Right lobe of liver (tissue), 6 donors: ENCODE data around the gene POLR1C. TPM values are rescaled to one million over a fixed set of nuclear protein-coding genes. Genes with fewer than 3 reads are reported as not detected.

ENCODE experiments used
- ATAC-seq, 4 donors: fragments of 200-7000 bp; cut with Tn5 transposase; one replicate each; pipeline ENCODE4 v1.9.1; 2020; ENCODE audit warnings: mild to moderate bottlenecking in 4 of 4, moderate library complexity in 4 of 4
- DNase-seq, 3 donors: peaks; one replicate each; pipeline ENCODE4 v3.0.0-alpha.2; 2020
- H3K27ac ChIP-seq, 3 donors: fragments of 200-600 bp; one replicate each; pipeline ENCODE4 v1.8.0; 2022
- H3K27me3 ChIP-seq, 2 donors: fragments of 200-600 bp; one replicate each; pipeline ENCODE4 v1.8.0; 2022
- H3K36me3 ChIP-seq, 4 donors: fragments of 200-600 bp; sonication (generic) in 1 of 4; one replicate each; pipeline versions ENCODE4 v1.5.1 to v1.8.0; 2017 to 2022; ENCODE audit warnings: control low read depth in 1 of 4
- H3K4me1 ChIP-seq, 4 donors: fragments of 200-600 bp; sonication (generic) in 1 of 4; one replicate each; pipeline versions ENCODE4 v1.5.1 to v1.8.0; 2017 to 2022; ENCODE audit warnings: control low read depth in 1 of 4
- H3K4me3 ChIP-seq, 3 donors: fragments of 200-600 bp; one replicate each; pipeline ENCODE4 v1.8.0; 2022
- H3K9me3 ChIP-seq, 4 donors: fragments of 200-600 bp; sonication (generic) in 1 of 4; one replicate each; pipeline versions ENCODE4 v1.5.1 to v1.8.0; 2017 to 2022; ENCODE audit warnings: control low read depth in 1 of 4
- CTCF ChIP-seq, 4 donors: fragments of 200-600 bp in 3 of 4; fragments of 450-650 bp in 1 of 4; IDR thresholded peaks; one replicate each; pipeline versions ENCODE4 v1.5.1 to v1.8.0; 2016 to 2022; ENCODE audit warnings: antibody characterized with exemption in 4 of 4, mild to moderate bottlenecking in 2 of 4
- POLR2A ChIP-seq: fragments of 450-650 bp; IDR thresholded peaks from one replicate; pipeline ENCODE4 v1.6.1; 2017; ENCODE audit warnings: antibody characterized with exemption, mild to moderate bottlenecking
- WGBS: methylation state at CpG from one replicate; pipeline ENCODE4 v1.1.6; 2018; ENCODE audit warnings: low coverage, low lambda C conversion rate; ENCODE audit not compliant: insufficient coverage; ENCODE audit errors: missing lambda C conversion rate; 5-methylcytosine and 5-hydroxymethylcytosine counted together
- intact Hi-C, 2 donors: fragments of 100-400 bp; cut with DNase I; formaldehyde crosslinking; loops; one replicate each; pipeline versions ENCODE4 v1.11.2 to v1.14.1; 2022
- total RNA-seq, 6 experiments: library from RNA; depleted of rRNA in 2 of 6; stranded (reverse); fragments of >200 nt in 2 of 6; fragmentation: NEBNext Ultra II Directional in 3 of 6; extraction: Animal tissue kit (Norgen Biotek cat#: 25700) in 3 of 6; gene quantifications; one replicate each; pipeline versions ENCODE4 v1.1.0 to v1.2.4, GENCODE V29; 2016 to 2023
- donor health status: DM: no; HTN: yes; CAD: no.
- donor health status: DM: no; HTN: no; CAD: no.
- donor health status: DM: no; HTN: no; CAD: no.
- donor health status: DM: no; HTN: yes; CAD: no.
- donor health status: DM: no; HTN: yes; CAD: no.

The POLR1C gene
- total RNA-seq, 6 experiments from 2014 or later, result 12.2 to 17.7 (median 14.1) TPM

GRCh38 chr6:43490523-43490939 lies 26.4 kb upstream of the POLR1C start:
- H3K27ac ChIP-seq, result no peak overlapping the region
- no peak overlapping the region for H3K4me3 ChIP-seq
- H3K27me3 ChIP-seq, result no peaks in the 10 kb centered on the region
- peaks cover 0 to 10% (median 4%) of the 10 kb centered on the region in 4 donors for H3K4me1 ChIP-seq
- H3K36me3 ChIP-seq, result no peaks in the 10 kb centered on the region
- ATAC-seq (no peak), DNase-seq (peak in 1 of 3 donors; percentile 65)
- TF ChIP-seq POLR2A (no peak), CTCF (IDR thresholded peaks at IDR 0.05) (no peak)
- WGBS, result 8% methylated on average over 2 of the region's 6 CpGs
- intact Hi-C loops, result no loop called here
- no peaks in the 10 kb centered on the region for H3K9me3 ChIP-seq

GRCh38 chr6:43491750-43492661 lies 24.9 kb upstream of the POLR1C start:
- no peaks in the 10 kb centered on the region for H3K27me3 ChIP-seq
- no peaks in the 10 kb centered on the region for H3K36me3 ChIP-seq
- 60% methylated on average over 2 of the region's 10 CpGs for WGBS
- DNase-seq (peak in 1 of 3 donors; percentile 73), ATAC-seq (peak in 3 of 4 donors; percentile 14 to 53 (median 29))
- H3K9me3 ChIP-seq, result no peaks in the 10 kb centered on the region
- intact Hi-C loops, result no loop called here
- TF ChIP-seq CTCF (IDR thresholded peaks at IDR 0.05) (no peak), POLR2A (no peak)
- peaks cover 0 to 10% (median 4%) of the 10 kb centered on the region in 4 donors for H3K4me1 ChIP-seq
- no peak overlapping the region for H3K27ac ChIP-seq
- H3K4me3 ChIP-seq, result no peak overlapping the region

GRCh38 chr6:43492673-43493072 lies 24.2 kb upstream of the POLR1C start:
- Histone ChIP-seq H3K27ac (no peak overlapping the region), H3K27me3 (no peaks in the 10 kb centered on the region), H3K9me3 (no peaks in the 10 kb centered on the region), H3K36me3 (peaks cover 0 to 1% (median 0%) of the 10 kb centered on the region in 4 donors), H3K4me1 (peaks cover 0 to 10% (median 4%) of the 10 kb centered on the region in 4 donors), H3K4me3 (no peak overlapping the region)
- 67% methylated on average over 1 of the region's 3 CpGs for WGBS
- ATAC-seq (no peak), DNase-seq (no peak)
- intact Hi-C loops, result no loop called here
- TF ChIP-seq CTCF (IDR thresholded peaks at IDR 0.05) (no peak), POLR2A (no peak)

- ATAC-seq (no peak), DNase-seq (no peak)
- TF ChIP-seq CTCF (IDR thresholded peaks at IDR 0.05), result no peak
- TF ChIP-seq POLR2A, result no peak
- Histone ChIP-seq H3K27ac (no peak overlapping the region), H3K9me3 (no peaks in the 10 kb centered on the region), H3K4me3 (no peak overlapping the region), H3K4me1 (peaks cover 0 to 10% (median 4%) of the 10 kb centered on the region in 4 donors), H3K27me3 (no peaks in the 10 kb centered on the region), H3K36me3 (peaks cover 0 to 5% (median 0%) of the 10 kb centered on the region in 4 donors)
- 93% methylated on average over 2 of the region's 2 CpGs for WGBS
- intact Hi-C loops, result no loop called here
Measured at GRCh38 chr6:43493230-43493629, 23.7 kb upstream of the POLR1C start.
